ENCODE data around the gene FBXW4. TPM values are rescaled to one million over a fixed set of nuclear protein-coding genes. Genes with fewer than 3 reads are reported as not detected.

The FBXW4 gene
- total RNA-seq, 1 donor from 2014 or later, result 21.9 TPM

GRCh38 chr10:101566333-101567164 lies 128.4 kb downstream of the FBXW4 start:
- peak; percentile 5 for DNase-seq (ENCODE audit: low read depth)
- H3K27me3 Mint-ChIP-seq (ENCODE audit: low read depth, unreplicated experiment), result peaks cover 61% of the 10 kb centered on the region
- H3K9ac ChIP-seq (ENCODE audit: low read length), result no peak overlapping the region
- H3K4me1 Mint-ChIP-seq (ENCODE audit: low read depth, unreplicated experiment), result no peaks in the 10 kb centered on the region
- peaks cover 15% of the 10 kb centered on the region for H3K4me1 ChIP-seq (ENCODE audit: insufficient read depth, low read length)
- H3K4me3 Mint-ChIP-seq (ENCODE audit: unreplicated experiment), result no peak overlapping the region
- no peaks in the 10 kb centered on the region for H3K9me3 Mint-ChIP-seq (ENCODE audit: unreplicated experiment)
- peaks cover 25% of the 10 kb centered on the region for H3K27me3 ChIP-seq (ENCODE audit: insufficient read depth, low read length)
- no peak overlapping the region for H3K27ac Mint-ChIP-seq (ENCODE audit: unreplicated experiment)
- H3K4me2 ChIP-seq (ENCODE audit: low read length), result peak overlapping the region; percentile 79
- H3K36me3 ChIP-seq (ENCODE audit: insufficient read depth, low read length), result no peaks in the 10 kb centered on the region
- peak overlapping the region; percentile 28 for H2AFZ ChIP-seq (ENCODE audit: low read depth, low read length)
- H4K20me1 ChIP-seq (ENCODE audit: insufficient read depth, low read length), result no peaks in the 10 kb centered on the region
- no peak overlapping the region for H3K27ac ChIP-seq (ENCODE audit: low read depth, low read length)
- peak overlapping the region; percentile 28 for H3K4me3 ChIP-seq (ENCODE audit: insufficient read depth, low read depth, low read length)
- FAIRE-seq, result no peak
- peaks cover 4% of the 10 kb centered on the region for H3K36me3 Mint-ChIP-seq (ENCODE audit: low read depth, unreplicated experiment)
- peak; percentile 67 for TF ChIP-seq EZH2 (IDR thresholded peaks at IDR 0.05; ENCODE audit: insufficient read depth, low read length)
- TF ChIP-seq, protein P1, sequence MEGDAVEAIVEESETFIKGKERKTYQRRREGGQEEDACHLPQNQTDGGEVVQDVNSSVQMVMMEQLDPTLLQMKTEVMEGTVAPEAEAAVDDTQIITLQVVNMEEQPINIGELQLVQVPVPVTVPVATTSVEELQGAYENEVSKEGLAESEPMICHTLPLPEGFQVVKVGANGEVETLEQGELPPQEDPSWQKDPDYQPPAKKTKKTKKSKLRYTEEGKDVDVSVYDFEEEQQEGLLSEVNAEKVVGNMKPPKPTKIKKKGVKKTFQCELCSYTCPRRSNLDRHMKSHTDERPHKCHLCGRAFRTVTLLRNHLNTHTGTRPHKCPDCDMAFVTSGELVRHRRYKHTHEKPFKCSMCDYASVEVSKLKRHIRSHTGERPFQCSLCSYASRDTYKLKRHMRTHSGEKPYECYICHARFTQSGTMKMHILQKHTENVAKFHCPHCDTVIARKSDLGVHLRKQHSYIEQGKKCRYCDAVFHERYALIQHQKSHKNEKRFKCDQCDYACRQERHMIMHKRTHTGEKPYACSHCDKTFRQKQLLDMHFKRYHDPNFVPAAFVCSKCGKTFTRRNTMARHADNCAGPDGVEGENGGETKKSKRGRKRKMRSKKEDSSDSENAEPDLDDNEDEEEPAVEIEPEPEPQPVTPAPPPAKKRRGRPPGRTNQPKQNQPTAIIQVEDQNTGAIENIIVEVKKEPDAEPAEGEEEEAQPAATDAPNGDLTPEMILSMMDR (IDR thresholded peaks at IDR 0.05; ENCODE audit: insufficient read depth, low read depth, low read length), result no peak
- H3K79me2 ChIP-seq (ENCODE audit: insufficient read depth, low read length), result no peaks in the 10 kb centered on the region
- H3K9me3 ChIP-seq (ENCODE audit: insufficient read depth, low read depth, low read length), result no peaks in the 10 kb centered on the region

GRCh38 chr10:101565936-101566332 lies 129.0 kb downstream of the FBXW4 start:
- H4K20me1 ChIP-seq (ENCODE audit: insufficient read depth, low read length), result no peaks in the 10 kb centered on the region
- H3K27ac ChIP-seq (ENCODE audit: low read depth, low read length), result no peak overlapping the region
- no peak overlapping the region for H3K9ac ChIP-seq (ENCODE audit: low read length)
- H3K4me1 ChIP-seq (ENCODE audit: insufficient read depth, low read length), result peaks cover 15% of the 10 kb centered on the region
- H3K4me3 ChIP-seq (ENCODE audit: insufficient read depth, low read depth, low read length), result peak overlapping the region; percentile 28
- Mint-ChIP-seq H3K27ac (ENCODE audit: unreplicated experiment) (no peak overlapping the region), H3K4me1 (ENCODE audit: low read depth, unreplicated experiment) (no peaks in the 10 kb centered on the region), H3K4me3 (ENCODE audit: unreplicated experiment) (no peak overlapping the region), H3K27me3 (ENCODE audit: low read depth, unreplicated experiment) (peaks cover 55% of the 10 kb centered on the region), H3K36me3 (ENCODE audit: low read depth, unreplicated experiment) (peaks cover 7% of the 10 kb centered on the region), H3K9me3 (ENCODE audit: unreplicated experiment) (no peaks in the 10 kb centered on the region)
- H2AFZ ChIP-seq (ENCODE audit: low read depth, low read length), result no peak overlapping the region
- H3K4me2 ChIP-seq (ENCODE audit: low read length), result peak overlapping the region; percentile 79
- no peaks in the 10 kb centered on the region for H3K36me3 ChIP-seq (ENCODE audit: insufficient read depth, low read length)
- no peak for DNase-seq (ENCODE audit: low read depth)
- H3K27me3 ChIP-seq (ENCODE audit: insufficient read depth, low read length), result peaks cover 25% of the 10 kb centered on the region
- no peak for FAIRE-seq
- TF ChIP-seq EZH2 (IDR thresholded peaks at IDR 0.05; ENCODE audit: insufficient read depth, low read length), result no peak
- TF ChIP-seq, protein P1 (IDR thresholded peaks at IDR 0.05; ENCODE audit: insufficient read depth, low read depth, low read length), result no peak
- H3K79me2 ChIP-seq (ENCODE audit: insufficient read depth, low read length), result no peaks in the 10 kb centered on the region
- H3K9me3 ChIP-seq (ENCODE audit: insufficient read depth, low read depth, low read length), result no peaks in the 10 kb centered on the region

- FAIRE-seq, result no peak
Observed at GRCh38 chr10:101565370-101565900, 129.5 kb downstream of the FBXW4 start.

More at GRCh38 chr10:101565370-101565900, 129.5 kb downstream of the FBXW4 start:
- Mint-ChIP-seq H3K9me3 (ENCODE audit: unreplicated experiment) (no peaks in the 10 kb centered on the region), H3K4me1 (ENCODE audit: low read depth, unreplicated experiment) (peaks cover 2% of the 10 kb centered on the region), H3K27ac (ENCODE audit: unreplicated experiment) (no peak overlapping the region), H3K36me3 (ENCODE audit: low read depth, unreplicated experiment) (peaks cover 7% of the 10 kb centered on the region), H3K27me3 (ENCODE audit: low read depth, unreplicated experiment) (peaks cover 51% of the 10 kb centered on the region), H3K4me3 (ENCODE audit: unreplicated experiment) (no peak overlapping the region)
- H3K79me2 ChIP-seq (ENCODE audit: insufficient read depth, low read length), result no peaks in the 10 kb centered on the region
- no peak overlapping the region for H3K27ac ChIP-seq (ENCODE audit: low read depth, low read length)
- peaks cover 25% of the 10 kb centered on the region for H3K27me3 ChIP-seq (ENCODE audit: insufficient read depth, low read length)
- DNase-seq (ENCODE audit: low read depth), result no peak
- no peak for TF ChIP-seq EZH2 (IDR thresholded peaks at IDR 0.05; ENCODE audit: insufficient read depth, low read length)
- TF ChIP-seq, protein P1 (IDR thresholded peaks at IDR 0.05; ENCODE audit: insufficient read depth, low read depth, low read length), result no peak
- H3K9me3 ChIP-seq (ENCODE audit: insufficient read depth, low read depth, low read length), result no peaks in the 10 kb centered on the region
- no peak overlapping the region for H3K9ac ChIP-seq (ENCODE audit: low read length)
- peaks cover 10% of the 10 kb centered on the region for H3K4me1 ChIP-seq (ENCODE audit: insufficient read depth, low read length)
- H3K4me2 ChIP-seq (ENCODE audit: low read length), result no peak overlapping the region
- no peak overlapping the region for H3K4me3 ChIP-seq (ENCODE audit: insufficient read depth, low read depth, low read length)
- H4K20me1 ChIP-seq (ENCODE audit: insufficient read depth, low read length), result no peaks in the 10 kb centered on the region
- no peaks in the 10 kb centered on the region for H3K36me3 ChIP-seq (ENCODE audit: insufficient read depth, low read length)
- H2AFZ ChIP-seq (ENCODE audit: low read depth, low read length), result no peak overlapping the region

All from astrocyte (in vitro differentiated cells and primary cell).